H1 (cell line): ENCODE results near the gene GALNT1. TPM values are rescaled to one million over a fixed set of nuclear protein-coding genes. Genes with fewer than 3 reads are reported as not detected.

Experiments
- CBX5 ChIP-seq: fragments of 300-800, 300-1000 bp; sonication (generic); IDR thresholded peaks from 2 replicates; pipeline ENCODE4 v1.7.1; 2016; ENCODE audit warnings: antibody characterized with exemption, low read length, low read depth
- CHD7 ChIP-seq: fragments of 300-600 bp; sonication (generic); IDR thresholded peaks from 2 replicates; pipeline ENCODE4 v1.7.1; 2012; ENCODE audit warnings: low read length, moderate library complexity, mild to moderate bottlenecking, inconsistent platforms; ENCODE audit not compliant: insufficient replicate concordance
- EZH2 ChIP-seq: fragments of 200-600 bp; sonication (generic); IDR thresholded peaks from 2 replicates; pipeline ENCODE4 v1.7.1; 2012; ENCODE audit warnings: low read depth, mild to moderate bottlenecking, moderate library complexity, low read length, inconsistent platforms; ENCODE audit not compliant: severe bottlenecking
- HDAC2 ChIP-seq, 2 experiments: fragments of 300-600 bp in 1 of 2; sonication (generic) in 1 of 2; IDR thresholded peaks; 2 replicates each; pipeline ENCODE4 v1.6.1; 2011 to 2012; ENCODE audit warnings: low read depth in 2 of 2, low read length in 2 of 2, mild to moderate bottlenecking in 2 of 2, moderate library complexity in 2 of 2, borderline replicate concordance in 1 of 2, inconsistent platforms in 1 of 2
- MAX ChIP-seq: IDR thresholded peaks from 2 replicates; pipeline ENCODE4 v1.6.1; 2012; ENCODE audit warnings: inconsistent platforms
- SP1 ChIP-seq: IDR thresholded peaks from 2 replicates; pipeline ENCODE4 v1.6.1; 2011; ENCODE audit warnings: low read depth, low read length
- SP2 ChIP-seq: IDR thresholded peaks from 2 replicates; pipeline ENCODE4 v1.6.1; 2012; ENCODE audit warnings: mild to moderate bottlenecking, low read length, inconsistent platforms
- SP4 ChIP-seq: IDR thresholded peaks from 2 replicates; pipeline ENCODE4 v1.6.1; 2012; ENCODE audit warnings: low read length, inconsistent platforms
- TEAD4 ChIP-seq: IDR thresholded peaks from 2 replicates; pipeline ENCODE4 v1.6.1; 2012; ENCODE audit warnings: low read depth, low read length, inconsistent platforms, mixed read lengths
- polyA plus RNA-seq, 7 experiments: library from polyadenylated mRNA; depleted of rRNA in 3 of 7; stranded (reverse) in 5 of 7; unstranded in 2 of 7; fragments of >200 nt in 5 of 7; fragments of 200-250 nt in 2 of 7; gene quantifications; 1 replicate in 5 of 7; 2 replicates in 1 of 7; 4 replicates in 1 of 7; pipeline versions ENCODE4 v1.2.1 to v1.2.3, GENCODE V29; 2011 to 2013; ENCODE audit warnings: missing spikeins in 2 of 7, mixed read lengths in 2 of 7
- total RNA-seq: library from RNA; stranded (reverse); fragmentation: NEBNext Ultra II Directional; extraction: Animal tissue kit (Norgen Biotek cat#: 25700); gene quantifications from 2 replicates; pipeline ENCODE4 v1.2.1, GENCODE V29; 2021

The GALNT1 gene
- total and polyA plus RNA-seq, 2 of the 8 experiments (the other 6 are each of a cell fraction or from before 2014, with no cell fraction given): 22.4 to 101 TPM

GRCh38 chr18:35705988-35706387, 124.4 kb downstream of the GALNT1 start (continued):
- TF ChIP-seq CHD7: no peak
- no peak for TF ChIP-seq TEAD4
- TF ChIP-seq SP1: no peak
- no peak for TF ChIP-seq SP4
- no peak for TF ChIP-seq MAX
- TF ChIP-seq CBX5: no peak
- TF ChIP-seq EZH2: no peak
- no peak for TF ChIP-seq HDAC2 (IDR thresholded peaks at IDR 0.05; ENCODE audit: borderline replicate concordance in 1 of 2, low read depth in 2 of 2, low read length in 2 of 2)
- TF ChIP-seq SP2: no peak
